GM12864 (cell line): Measurements from ENCODE around the gene TNNI3.
"Not testable (repeated sequence)": the region's sequence is repeated elsewhere in the genome, so short reads cannot be mapped to it uniquely, and the experiment has no call there.

Experiments
- DNase-seq: peaks from one replicate; pipeline ENCODE4 v3.0.0-alpha.2; 2011; ENCODE audit warnings: low read depth
- H3K4me3 ChIP-seq: 2 replicates; pipeline ENCODE4 v1.5.1; 2011; ENCODE audit warnings: mild to moderate bottlenecking, low read depth, low read length, control low read depth
- CTCF ChIP-seq: IDR thresholded peaks from 2 replicates; pipeline ENCODE4 v1.5.1; 2011; ENCODE audit warnings: low read depth, mild to moderate bottlenecking, moderate library complexity, low read length, control low read depth, inconsistent platforms; ENCODE audit errors: missing control alignments

The TNNI3 gene

GRCh38 chr19:55111238-55111831 lies 46.2 kb downstream of the TNNI3 start:
- TF ChIP-seq CTCF = no peak
- no peak for DNase-seq
- H3K4me3 ChIP-seq = no peak overlapping the region

GRCh38 chr19:55109527-55110291 lies 47.8 kb downstream of the TNNI3 start:
- no peak for TF ChIP-seq CTCF
- no peak for DNase-seq
- no peak overlapping the region for H3K4me3 ChIP-seq

- not testable (repeated sequence) for DNase-seq, H3K4me3 ChIP-seq
Measured at GRCh38 chr19:55107252-55107651, 50.3 kb downstream of the TNNI3 start.

- no peak for DNase-seq
- no peak for TF ChIP-seq CTCF
- no peak overlapping the region for H3K4me3 ChIP-seq
Measured at GRCh38 chr19:55106591-55106990, 50.9 kb downstream of the TNNI3 start.

GRCh38 chr19:55105237-55105636 lies 52.3 kb downstream of the TNNI3 start:
- no peak for DNase-seq
- no peak overlapping the region for H3K4me3 ChIP-seq
- TF ChIP-seq CTCF = no peak

GRCh38 chr19:55103190-55103589 lies 54.3 kb downstream of the TNNI3 start:
- DNase-seq = no peak
- no peak for TF ChIP-seq CTCF
- H3K4me3 ChIP-seq = no peak overlapping the region
